NCI-H82 treated with DMSO at 0.1 percent for 48 hours (cell line): ENCODE data around the gene LIF.
"Not testable (repeated sequence)": the region's sequence is repeated elsewhere in the genome, so short reads cannot be mapped to it uniquely, and the experiment has no call there.

Experiments
- DNase-seq: peaks from one replicate; lab custom pipeline; 2025; ENCODE audit not compliant: unreplicated experiment; lab: John Stamatoyannopoulos, UW

LIF gene

GRCh38 chr22:30245181-30245984 lies 1.2 kb downstream of the LIF start:
- no peak for DNase-seq

DNA sequence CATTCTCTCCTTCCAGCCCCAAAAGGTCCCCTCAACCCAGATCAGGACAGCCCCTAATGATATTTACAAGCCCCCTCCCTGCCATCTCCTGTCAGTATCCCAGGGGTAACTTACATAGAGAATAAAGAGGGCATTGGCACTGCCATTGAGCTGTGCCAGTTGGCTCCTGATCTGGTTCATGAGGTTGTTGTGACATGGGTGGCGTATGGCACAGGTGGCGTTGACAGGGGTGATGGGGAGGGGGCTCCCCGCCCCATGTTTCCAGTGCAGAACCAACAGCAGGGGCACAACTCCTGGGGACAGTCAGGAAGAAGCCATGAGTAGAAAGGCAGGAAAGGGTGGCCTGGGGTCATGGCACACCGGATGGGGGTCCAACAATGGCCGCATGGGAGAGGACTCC lies 1.9 kb downstream of the LIF start:
- no peak for DNase-seq

DNA sequence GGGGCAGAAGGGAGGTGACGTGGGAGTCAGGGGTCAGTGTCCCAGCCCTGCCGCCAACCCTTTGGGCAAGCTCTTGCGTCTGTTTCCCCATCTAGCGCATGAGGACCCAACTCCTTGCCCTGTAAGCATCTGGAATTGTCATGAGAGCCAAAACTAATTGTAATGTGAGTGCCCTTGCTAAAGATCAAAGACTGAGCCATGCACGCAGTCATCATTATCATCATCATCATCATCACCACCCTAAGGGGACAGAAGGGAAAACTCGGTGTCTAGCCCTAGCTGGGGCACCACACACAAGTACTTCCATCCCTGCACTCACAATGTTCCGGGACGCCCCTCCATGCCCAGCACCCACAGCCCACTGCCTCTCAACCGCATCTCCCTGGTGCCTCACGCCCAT lies 2.5 kb downstream of the LIF start:
- DNase-seq: no peak

DNA sequence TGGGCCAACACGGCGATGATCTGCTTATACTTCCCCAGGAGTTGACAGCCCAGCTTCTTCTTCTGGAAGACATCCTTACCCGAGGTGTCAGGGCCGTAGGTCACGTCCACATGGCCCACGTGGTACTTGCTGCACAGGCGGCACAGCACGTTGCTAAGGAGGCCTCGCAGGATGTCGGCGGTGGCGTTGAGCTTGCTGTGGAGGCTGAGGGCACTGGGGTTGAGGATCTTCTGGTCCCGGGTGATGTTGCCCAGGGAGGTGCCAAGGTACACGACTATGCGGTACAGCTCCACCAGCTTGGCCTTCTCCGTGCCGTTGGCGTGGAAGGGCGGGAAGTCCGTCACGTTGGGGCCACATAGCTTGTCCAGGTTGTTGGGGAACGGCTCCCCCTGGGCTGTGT lies 2.9 kb downstream of the LIF start:
- DNase-seq: no peak

DNA sequence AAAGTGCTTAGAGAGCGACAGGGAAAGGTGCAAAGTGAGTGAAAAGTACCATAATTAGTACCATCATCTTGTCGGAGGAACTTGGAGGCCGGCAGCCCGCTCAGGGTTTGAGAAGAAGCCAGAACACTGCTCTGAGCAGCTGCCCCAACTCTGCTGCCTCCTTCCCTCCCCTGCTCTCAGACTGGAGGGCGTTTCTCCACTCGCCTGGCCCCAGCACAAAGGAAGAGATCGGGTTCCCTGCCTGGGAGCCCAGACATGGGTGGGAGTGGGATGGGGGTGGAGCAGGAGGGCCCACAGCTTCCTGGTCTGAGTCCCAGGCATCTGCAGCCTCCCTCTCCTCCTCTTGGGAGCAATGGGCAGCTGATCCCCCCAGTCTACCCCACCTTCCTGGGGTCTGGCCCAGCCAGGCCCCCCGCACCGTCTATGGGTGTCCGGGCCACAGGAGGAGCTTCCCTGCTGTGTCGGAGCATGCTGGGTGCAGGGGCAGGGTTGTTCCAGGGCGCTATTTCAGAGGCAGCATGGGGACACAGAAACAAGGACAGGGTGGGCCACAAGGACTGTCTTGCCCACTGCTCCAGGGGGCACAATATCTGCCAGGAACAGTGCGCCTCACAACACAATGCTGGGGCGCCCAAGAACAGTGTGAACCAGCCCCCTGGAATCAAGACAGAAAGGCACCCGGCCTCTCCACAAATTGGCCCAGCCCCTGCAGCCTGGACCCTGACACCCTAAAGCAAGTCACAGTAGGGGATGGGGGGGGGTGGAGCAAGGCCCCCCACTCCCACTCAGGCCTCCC lies 4.8 kb downstream of the LIF start:
- DNase-seq: no peak

GRCh38 chr22:30240541-30241417 lies 5.8 kb downstream of the LIF start:
- no peak for DNase-seq

- DNase-seq: no peak
Observed at GRCh38 chr22:30239488-30240405, 6.8 kb downstream of the LIF start.

- no peak for DNase-seq
Observed at GRCh38 chr22:30238661-30239487, 7.7 kb downstream of the LIF start.

GRCh38 chr22:30238136-30238535 lies 8.4 kb downstream of the LIF start:
- DNase-seq: no peak

GRCh38 chr22:30236875-30237274 lies 9.7 kb downstream of the LIF start:
- no peak for DNase-seq

GRCh38 chr22:30235687-30236170 lies 10.8 kb downstream of the LIF start:
- DNase-seq: no peak

DNA sequence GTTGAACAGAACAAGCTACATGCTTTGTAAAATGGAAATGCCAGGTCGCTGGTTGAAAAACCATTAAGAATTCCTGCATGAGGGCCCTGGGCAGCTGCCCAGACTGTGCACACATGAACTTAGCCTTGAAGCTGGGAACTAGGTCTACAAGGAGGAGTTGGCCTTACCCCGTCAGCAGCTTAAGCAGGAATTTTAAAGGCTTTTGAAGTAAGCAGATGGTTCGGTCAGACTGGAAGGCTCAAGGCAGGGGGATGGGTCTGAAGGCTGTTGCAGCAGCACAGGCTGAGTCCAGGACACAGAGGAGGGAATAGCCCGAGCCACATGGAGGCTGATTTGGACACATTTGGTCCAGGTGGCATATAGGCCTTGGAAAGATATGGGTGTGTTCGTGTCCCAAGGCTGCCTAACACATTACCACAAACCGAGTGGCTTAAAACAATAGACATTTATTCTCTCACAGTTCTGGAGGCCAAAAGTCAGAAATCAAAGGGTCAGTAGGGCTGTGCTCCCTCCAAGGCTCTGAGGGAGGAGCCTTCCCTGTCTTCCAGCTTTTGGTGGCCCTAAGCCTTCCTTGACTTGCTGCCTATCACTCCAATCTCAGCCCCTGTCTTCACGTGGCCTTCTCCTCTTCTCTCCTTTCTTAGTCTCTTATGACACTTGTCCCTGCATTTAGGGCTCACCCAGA lies 11.6 kb downstream of the LIF start:
- DNase-seq: peak; percentile 96

DNA sequence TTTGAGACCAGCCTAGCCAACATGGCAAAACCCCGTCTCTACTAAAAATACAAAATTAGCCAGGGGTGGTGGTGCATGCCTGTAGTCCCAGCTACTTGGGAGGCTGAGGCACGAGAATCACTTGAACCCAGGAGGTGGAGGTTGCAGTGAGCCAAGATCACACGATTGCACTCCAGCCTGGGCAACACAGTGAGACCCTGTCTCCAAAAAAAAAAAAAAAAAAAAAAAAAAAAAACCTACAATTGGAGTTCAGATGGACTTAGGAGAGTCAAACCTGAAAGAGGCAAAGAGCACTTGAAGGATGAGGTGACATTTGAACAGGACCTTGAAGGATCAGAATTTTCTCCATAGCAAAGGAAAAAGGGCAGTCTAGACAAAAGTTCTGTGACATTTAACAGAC lies 12.2 kb downstream of the LIF start:
- not testable (repeated sequence) for DNase-seq

DNA sequence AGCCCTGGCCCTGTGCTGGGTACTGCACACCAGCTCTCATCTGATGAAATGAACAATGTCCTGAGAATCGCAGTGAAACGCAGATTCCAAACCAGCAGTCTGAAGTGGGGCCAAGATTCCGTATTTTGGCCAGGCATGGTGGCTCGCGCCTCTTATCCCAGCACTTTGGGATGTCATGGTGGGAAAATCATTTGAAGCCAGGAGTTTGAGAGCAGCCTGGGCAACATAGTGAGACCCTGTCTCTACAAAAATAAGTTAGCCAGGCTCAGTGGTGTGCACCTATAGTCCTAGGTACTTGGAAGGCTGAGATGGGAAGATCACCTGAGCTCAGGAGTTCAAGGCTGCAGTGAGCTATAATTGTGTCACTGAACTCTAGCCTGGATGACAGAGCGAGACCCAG lies 13.0 kb downstream of the LIF start:
- DNase-seq: no peak

- DNase-seq: no peak
Observed at GRCh38 chr22:30232716-30233218, 13.8 kb downstream of the LIF start.

GRCh38 chr22:30230787-30231461 lies 15.6 kb downstream of the LIF start:
- no peak for DNase-seq

- DNase-seq: no peak
Observed at GRCh38 chr22:30230330-30230729, 16.2 kb downstream of the LIF start.
